HG03460 (cell line): ENCODE measurements around the gene PPIP5K1.
"Not testable (repeated sequence)": the region's sequence is repeated elsewhere in the genome, so short reads cannot be mapped to it uniquely, and the experiment has no call there.

Source experiments
- ATAC-seq: cut with Tn5 transposase; IDR thresholded peaks from one replicate; pipeline ENCODE4 v1.9.1; 2021; ENCODE audit not compliant: unreplicated experiment

The PPIP5K1 gene

DNA sequence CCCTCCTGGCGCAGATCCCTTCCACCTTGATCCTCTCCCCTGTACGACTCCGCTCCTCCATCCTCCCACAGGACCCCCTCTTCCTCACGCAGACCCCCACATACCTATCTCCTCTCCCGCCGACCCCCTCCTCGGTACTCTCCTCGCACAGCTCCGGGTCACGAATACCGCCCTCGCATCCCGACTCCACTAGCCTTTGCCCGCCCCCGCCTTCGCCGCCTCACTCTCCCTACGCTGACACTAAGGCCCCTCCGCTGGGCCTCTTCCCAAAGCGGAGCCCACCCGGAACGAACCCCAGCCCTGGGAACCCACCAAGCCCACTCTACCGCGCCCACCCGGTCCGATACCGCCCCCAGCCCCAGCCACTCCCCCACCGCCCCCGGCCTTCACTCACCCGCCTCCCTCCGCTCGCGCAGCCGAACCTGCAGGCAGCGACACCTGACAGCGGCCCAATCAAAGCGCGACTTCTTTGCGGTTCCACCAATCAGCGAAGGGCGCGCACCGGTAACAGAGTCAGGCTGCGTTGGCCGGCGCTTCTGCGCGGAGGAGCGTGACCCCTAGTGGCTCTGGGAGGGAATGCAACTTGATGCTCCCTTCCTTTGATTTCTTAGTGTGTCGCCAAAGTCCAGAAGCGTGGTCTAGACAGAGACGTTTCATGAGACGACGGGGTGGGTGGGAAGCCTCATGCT lies at the start of gene PPIP5K1:
PPIP5K1 (minus strand) TSS at position 431 of the 689 bp plus-strand sequence. CDS start 5,704 bp downstream, outside the sequence.
- peak; percentile 90 for ATAC-seq

DNA sequence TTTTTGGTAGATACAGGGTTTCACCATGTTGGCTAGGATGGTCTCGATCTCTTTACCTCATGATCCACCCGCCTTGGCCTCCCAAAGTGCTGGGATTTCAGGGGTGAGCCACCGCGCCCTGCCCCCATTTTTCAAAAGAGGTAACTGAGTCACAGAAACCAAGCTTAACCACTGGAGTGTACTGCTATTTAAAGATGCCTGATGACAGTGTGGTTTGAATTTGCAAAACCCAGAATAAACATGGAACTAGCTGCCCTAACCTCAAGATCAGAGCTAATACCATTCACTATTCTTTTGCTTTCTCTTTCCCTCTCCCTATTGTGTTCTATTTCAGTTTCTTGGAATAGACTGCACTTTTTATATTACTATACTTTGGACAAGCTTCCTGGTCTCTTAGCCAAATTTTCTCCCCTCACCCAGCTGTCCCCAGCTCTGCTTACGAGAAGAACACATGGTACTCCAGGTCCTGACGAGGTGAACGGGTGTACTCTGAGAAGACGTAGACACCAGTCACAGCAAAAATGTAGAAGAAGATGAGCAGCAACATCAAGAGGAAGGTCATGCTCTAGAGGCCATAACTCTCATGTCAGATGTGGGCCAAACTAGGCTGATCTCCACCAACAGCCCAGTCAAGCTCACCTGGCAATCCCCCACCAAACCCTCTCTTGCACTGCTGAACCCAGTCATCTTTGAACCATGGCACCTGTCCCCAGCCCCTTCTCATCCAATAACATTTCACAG lies 48.6 kb upstream of the PPIP5K1 start:
- not testable (repeated sequence) for ATAC-seq

- ATAC-seq = not testable (repeated sequence)
Observed at GRCh38 chr15:43626937-43627336, 36.9 kb upstream of the PPIP5K1 start.

GRCh38 chr15:43625106-43625505 lies 35.1 kb upstream of the PPIP5K1 start:
- ATAC-seq = no peak

GRCh38 chr15:43622068-43622799 lies 32.2 kb upstream of the PPIP5K1 start:
- not testable (repeated sequence) for ATAC-seq

GRCh38 chr15:43618700-43619099 lies 28.7 kb upstream of the PPIP5K1 start, which contains the start of gene STRC:
STRC (minus strand) TSS chr15:43618800; CDS start chr15:43618722, 78 bp downstream.
- ATAC-seq = not testable (repeated sequence)

DNA sequence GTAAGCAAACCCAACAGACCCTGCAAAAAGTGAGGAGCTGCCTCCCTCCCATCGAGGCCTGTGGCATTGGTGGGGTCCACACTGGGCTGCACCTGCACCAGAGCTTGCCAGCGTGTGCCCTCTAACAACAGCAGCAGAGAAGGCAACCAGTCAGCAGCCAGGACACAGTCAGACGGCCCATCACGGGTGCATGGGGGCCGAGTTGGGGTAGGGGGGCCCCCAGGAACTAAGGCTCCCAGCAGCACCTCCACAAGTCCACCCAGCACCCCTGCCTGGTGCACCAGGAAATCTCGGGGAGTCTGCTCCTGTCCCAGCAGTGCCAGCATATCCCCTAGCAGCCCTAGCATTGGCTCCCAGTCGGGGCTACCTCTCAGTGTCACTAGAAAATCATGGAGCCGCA lies 27.7 kb upstream of the PPIP5K1 start:
- ATAC-seq = not testable (repeated sequence)

GRCh38 chr15:43602233-43602632 lies 12.2 kb upstream of the PPIP5K1 start:
- not testable (repeated sequence) for ATAC-seq

DNA sequence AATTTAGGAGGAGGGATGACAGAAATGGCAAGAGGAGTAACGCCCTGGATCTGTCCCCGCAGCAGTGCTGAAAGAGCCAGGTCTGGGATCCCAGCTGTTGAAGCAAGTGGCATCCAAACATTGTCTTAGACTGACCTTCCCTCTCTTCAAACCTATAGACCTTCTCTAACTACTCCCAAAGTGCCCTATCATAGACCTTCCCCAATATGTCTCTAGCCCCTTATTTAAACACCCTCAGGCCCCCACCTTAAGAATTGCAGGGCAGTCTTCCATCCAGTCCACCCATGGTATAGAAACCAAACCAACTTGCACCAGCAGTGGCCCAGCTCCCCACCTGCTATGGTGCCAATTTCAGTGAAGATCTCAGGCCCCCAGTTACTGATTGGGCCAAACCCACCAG lies 10.2 kb upstream of the PPIP5K1 start:
- not testable (repeated sequence) for ATAC-seq

- not testable (repeated sequence) for ATAC-seq
Observed at GRCh38 chr15:43599131-43599530, 9.1 kb upstream of the PPIP5K1 start.

GRCh38 chr15:43593328-43594190 lies 3.6 kb upstream of the PPIP5K1 start, which contains the start of gene CKMT1B:
CKMT1B (plus strand) TSS chr15:43594027; CDS start chr15:43594219, 192 bp downstream.
- ATAC-seq = not testable (repeated sequence)

- not testable (repeated sequence) for ATAC-seq
Observed at GRCh38 chr15:43592841-43593240, 2.8 kb upstream of the PPIP5K1 start.

GRCh38 chr15:43574607-43575006 lies 15.4 kb downstream of the PPIP5K1 start:
- ATAC-seq = not testable (repeated sequence)

- not testable (repeated sequence) for ATAC-seq
Observed at GRCh38 chr15:43566615-43567014, 23.4 kb downstream of the PPIP5K1 start.

DNA sequence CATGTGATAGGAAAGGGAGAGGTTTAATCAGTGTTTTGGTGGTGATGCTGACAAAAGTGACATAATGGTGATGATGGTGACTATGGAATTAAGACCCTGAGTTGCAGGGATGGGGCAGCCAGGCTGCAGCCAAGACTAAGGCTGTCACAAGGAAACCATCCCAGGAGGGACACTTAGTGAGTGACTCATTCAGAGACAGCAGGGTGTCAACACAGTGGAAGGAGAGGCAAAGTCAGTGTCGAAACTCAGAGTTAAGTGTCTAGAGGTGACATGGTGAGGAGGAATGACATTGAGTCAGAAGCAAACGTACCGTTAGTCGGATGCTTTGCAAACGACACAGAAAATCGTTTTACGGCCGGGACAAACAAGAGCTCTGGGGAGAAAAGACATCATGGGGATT lies 26.2 kb downstream of the PPIP5K1 start:
- not testable (repeated sequence) for ATAC-seq

- not testable (repeated sequence) for ATAC-seq
Observed at GRCh38 chr15:43562753-43563152, 27.3 kb downstream of the PPIP5K1 start.

DNA sequence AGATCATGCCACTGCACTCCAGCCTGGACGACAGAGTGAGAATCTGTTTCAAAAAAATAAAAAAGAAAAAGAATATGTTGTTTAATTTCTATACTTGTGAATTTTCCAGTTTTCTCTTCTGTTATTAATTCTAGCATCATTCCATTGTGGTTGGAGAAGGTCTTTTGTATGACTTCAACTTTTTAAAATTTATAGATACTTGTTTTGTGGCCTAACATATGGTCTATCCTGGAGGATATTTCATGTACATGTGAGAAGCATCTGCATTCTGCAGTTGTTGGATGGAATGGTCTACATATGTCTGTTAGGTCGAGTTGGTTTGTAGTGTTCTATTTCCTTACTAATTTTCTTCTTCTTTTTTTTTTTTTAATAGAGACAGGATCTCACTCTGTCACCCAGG lies 37.0 kb downstream of the PPIP5K1 start:
- no peak for ATAC-seq

DNA sequence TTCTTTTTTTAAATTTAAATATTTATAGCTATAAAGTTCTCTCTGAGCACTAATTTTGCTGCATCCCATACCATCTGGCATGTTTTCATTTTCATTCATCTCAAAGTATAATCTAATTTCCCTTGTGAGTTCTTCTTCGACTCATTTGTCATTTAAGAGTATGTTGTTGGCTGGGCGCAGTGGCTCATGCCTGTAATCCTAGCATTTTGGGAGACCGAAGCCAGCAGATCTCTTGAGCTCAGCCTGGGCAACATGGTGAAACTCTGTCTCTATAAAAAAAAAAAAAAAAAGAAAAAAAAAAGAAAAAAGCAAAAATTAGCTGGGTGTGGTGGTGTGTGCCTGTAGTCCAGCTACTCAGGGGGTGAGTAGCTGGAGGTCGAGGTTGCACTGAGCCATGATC lies 37.8 kb downstream of the PPIP5K1 start:
- ATAC-seq = no peak

GRCh38 chr15:43550527-43551363 lies 39.3 kb downstream of the PPIP5K1 start:
- no peak for ATAC-seq
